H1 (cell line): ENCODE data around the gene RAB40C. TPM values are rescaled to one million over a fixed set of nuclear protein-coding genes. Genes with fewer than 3 reads are reported as not detected.

ENCODE experiments used
- CTCF ChIA-PET: fragments of 300-600 bp; sonication (Branson Sonifier 250); formaldehyde crosslinking; loops from one replicate; lab custom pipeline; 2021; ENCODE audit not compliant: partially characterized antibody; lab: Charles Lee
- POLR2A ChIA-PET: fragments of 300-600 bp; sonication (Branson Sonifier 250); formaldehyde crosslinking; loops from one replicate; lab custom pipeline; 2021; ENCODE audit warnings: inconsistent platforms; ENCODE audit not compliant: partially characterized antibody; lab: Charles Lee
- DNase-seq, 2 experiments: peaks; one replicate each; pipeline versions ENCODE4 v3.0.0 to v3.0.0-alpha.2; 2010 to 2022; ENCODE audit warnings: low spot score in 2 of 2, low read depth in 1 of 2, mixed read lengths in 1 of 2
- FAIRE-seq: peaks from 2 replicates; lab custom pipeline; 2011; peaks lifted over from hg19 to GRCh38; lab: Jason Lieb, UNC
- H2AFZ ChIP-seq: 2 replicates; pipeline ENCODE4 v1.8.1; 2012; ENCODE audit warnings: low read length, inconsistent platforms
- H2AK5ac ChIP-seq: 2 replicates; pipeline ENCODE4 v1.6.1; 2013; ENCODE audit warnings: low read depth, low read length
- H2BK120ac ChIP-seq: replicated peaks from 2 replicates; pipeline ENCODE3; 2013; ENCODE audit warnings: low read depth, low read length, inconsistent platforms
- H2BK12ac ChIP-seq: 2 replicates; pipeline ENCODE4 v1.6.1; 2013; ENCODE audit warnings: low read depth, low read length
- H2BK15ac ChIP-seq: 2 replicates; pipeline ENCODE4 v1.6.1; 2013; ENCODE audit warnings: low read length
- H2BK20ac ChIP-seq: 2 replicates; pipeline ENCODE4 v1.6.1; 2013; ENCODE audit warnings: low read length
- H2BK5ac ChIP-seq: 2 replicates; pipeline ENCODE4 v1.6.1; 2013; ENCODE audit warnings: low read depth, low read length
- H3K14ac ChIP-seq: 2 replicates; pipeline ENCODE4 v1.6.1; 2013; ENCODE audit warnings: inconsistent platforms; ENCODE audit not compliant: insufficient read length
- H3K18ac ChIP-seq: 2 replicates; pipeline ENCODE4 v1.6.1; 2013; ENCODE audit warnings: low read length; ENCODE audit errors: extremely low read depth
- H3K23ac ChIP-seq: 2 replicates; pipeline ENCODE4 v1.6.1; 2013; ENCODE audit warnings: inconsistent platforms; ENCODE audit not compliant: insufficient read length
- H3K23me2 ChIP-seq: 2 replicates; pipeline ENCODE4 v1.6.1; 2013; ENCODE audit warnings: low read depth, low read length
- H3K27ac ChIP-seq: 2 replicates; pipeline ENCODE4 v1.6.1; 2011; ENCODE audit warnings: low read depth, low read length, inconsistent platforms
- H3K27me3 ChIP-seq, 4 experiments: replicated peaks in 1 of 4; 1 replicate in 1 of 4; 2 replicates in 3 of 4; pipeline versions ENCODE4 v1.6.1 to v1.8.1; 2011 to 2013; ENCODE audit warnings: low read length in 3 of 4, mild to moderate bottlenecking in 3 of 4, inconsistent platforms in 2 of 4, mixed read lengths in 2 of 4, moderate library complexity in 1 of 4; ENCODE audit not compliant: control insufficient read depth in 3 of 4, insufficient read depth in 3 of 4; ENCODE audit errors: extremely low read depth in 1 of 4
- H3K36me3 ChIP-seq, 4 experiments: 2 replicates each; pipeline versions ENCODE4 v1.6.1 to v1.8.1; 2011 to 2013; ENCODE audit warnings: mild to moderate bottlenecking in 4 of 4, low read length in 3 of 4, moderate library complexity in 2 of 4, control low read depth in 1 of 4, inconsistent platforms in 1 of 4; ENCODE audit not compliant: insufficient read depth in 4 of 4, control insufficient read depth in 2 of 4
- H3K4ac ChIP-seq: replicated peaks from 2 replicates; pipeline ENCODE3; 2013; ENCODE audit warnings: low read length, low read depth, mixed read lengths, inconsistent platforms; ENCODE audit not compliant: insufficient read length
- H3K4me1 ChIP-seq, 4 experiments: replicated peaks in 1 of 4; 1 replicate in 1 of 4; 2 replicates in 3 of 4; pipeline versions ENCODE4 v1.6.1 to v1.8.1; 2011 to 2013; ENCODE audit warnings: low read length in 3 of 4, inconsistent platforms in 2 of 4, mixed read lengths in 1 of 4; ENCODE audit not compliant: insufficient read depth in 4 of 4, control insufficient read depth in 3 of 4
- H3K4me2 ChIP-seq, 2 experiments: 2 replicates each; pipeline versions ENCODE4 v1.6.1 to v1.8.1; 2011 to 2013; ENCODE audit warnings: low read depth in 2 of 2, low read length in 2 of 2, control low read depth in 1 of 2, inconsistent platforms in 1 of 2, mild to moderate bottlenecking in 1 of 2; ENCODE audit not compliant: insufficient read depth in 1 of 2
- H3K4me3 ChIP-seq, 4 experiments: fragments of 200-600, 300-600 bp in 1 of 4; sonication (generic), shearing (Covaris generic), sonication (Bioruptor Twin) in 1 of 4; 2 replicates each; pipeline versions ENCODE4 v1.5.1 to v1.8.1; 2011 to 2016; ENCODE audit warnings: low read length in 4 of 4, low read depth in 3 of 4, control low read depth in 2 of 4, inconsistent platforms in 2 of 4, mild to moderate bottlenecking in 2 of 4, mixed read lengths in 1 of 4, moderate library complexity in 1 of 4; ENCODE audit not compliant: insufficient read depth in 2 of 4; ENCODE audit errors: extremely low read depth in 1 of 4
- H3K56ac ChIP-seq: replicated peaks from 2 replicates; pipeline ENCODE3; 2013; ENCODE audit warnings: low read depth, mild to moderate bottlenecking, mixed read lengths, low read length, inconsistent platforms; ENCODE audit not compliant: insufficient read length
- H3K79me1 ChIP-seq: 2 replicates; pipeline ENCODE4 v1.6.1; 2013; ENCODE audit warnings: low read depth, low read length, control low read depth
- H3K79me2 ChIP-seq, 2 experiments: 2 replicates each; pipeline versions ENCODE4 v1.6.1 to v1.8.1; 2012 to 2013; ENCODE audit warnings: low read length in 2 of 2, mild to moderate bottlenecking in 2 of 2, inconsistent platforms in 1 of 2; ENCODE audit not compliant: insufficient read depth in 2 of 2, control insufficient read depth in 1 of 2
- H3K9ac ChIP-seq, 4 experiments: replicated peaks in 1 of 4; 1 replicate in 1 of 4; 2 replicates in 3 of 4; pipeline versions ENCODE4 v1.6.1 to v1.8.1; 2011 to 2013; ENCODE audit warnings: low read depth in 3 of 4, low read length in 3 of 4, control low read depth in 2 of 4, mild to moderate bottlenecking in 2 of 4, moderate library complexity in 2 of 4, inconsistent platforms in 1 of 4; ENCODE audit errors: extremely low read depth in 1 of 4
- H3K9me3 ChIP-seq, 2 experiments: 2 replicates each; pipeline versions ENCODE4 v1.6.1 to v1.8.1; 2012 to 2013; ENCODE audit warnings: mild to moderate bottlenecking in 2 of 2, moderate library complexity in 2 of 2, control low read depth in 1 of 2, inconsistent platforms in 1 of 2, low read depth in 1 of 2, low read length in 1 of 2, mixed read lengths in 1 of 2; ENCODE audit not compliant: insufficient read depth in 2 of 2
- H4K20me1 ChIP-seq, 2 experiments: replicated peaks in 1 of 2; 2 replicates each; pipeline versions ENCODE3 to v1.8.1; 2011 to 2013; ENCODE audit warnings: inconsistent platforms in 2 of 2, low read length in 2 of 2, mild to moderate bottlenecking in 1 of 2; ENCODE audit not compliant: insufficient read depth in 2 of 2, control insufficient read depth in 1 of 2
- H4K5ac ChIP-seq: 2 replicates; pipeline ENCODE4 v1.6.1; 2013; ENCODE audit warnings: low read length, low read depth, mixed read lengths, inconsistent platforms; ENCODE audit not compliant: insufficient read length
- H4K8ac ChIP-seq: 2 replicates; pipeline ENCODE4 v1.8.0; 2013; ENCODE audit warnings: mild to moderate bottlenecking, moderate library complexity, low read length, inconsistent platforms; ENCODE audit not compliant: insufficient read depth; ENCODE audit errors: extremely low read depth
- H4K91ac ChIP-seq: replicated peaks from 2 replicates; pipeline ENCODE3; 2013; ENCODE audit warnings: low read length, mixed read lengths, inconsistent platforms; ENCODE audit not compliant: insufficient read length
- GABPA ChIP-seq: IDR thresholded peaks from 2 replicates; pipeline ENCODE4 v1.6.1; 2011; ENCODE audit warnings: mild to moderate bottlenecking, low read length, moderate library complexity, borderline replicate concordance; ENCODE audit not compliant: insufficient read depth
- RAD21 ChIP-seq, 2 experiments: IDR thresholded peaks in 1 of 2; conservative IDR thresholded peaks in 1 of 2; 2 replicates each; pipeline ENCODE4 v1.6.1; 2011; ENCODE audit warnings: low read depth in 2 of 2, low read length in 2 of 2, improper control_type of control experiment in 1 of 2, inconsistent platforms in 1 of 2, mild to moderate bottlenecking in 1 of 2, moderate library complexity in 1 of 2
- SIN3A ChIP-seq, 2 experiments: IDR thresholded peaks in 1 of 2; conservative IDR thresholded peaks in 1 of 2; 2 replicates each; pipeline ENCODE4 v1.6.1; 2011 to 2012; ENCODE audit warnings: low read length in 2 of 2, improper control_type of control experiment in 1 of 2, low read depth in 1 of 2, mild to moderate bottlenecking in 1 of 2
- TCF12 ChIP-seq: IDR thresholded peaks from 2 replicates; pipeline ENCODE4 v1.6.1; 2011; ENCODE audit warnings: low read depth, mild to moderate bottlenecking, low read length
- WGBS, 2 experiments: shearing (Covaris generic) in 1 of 2; methylation state at CpG; one replicate each; pipeline versions ENCODE4 v1.1.6 to v1.1.7; 2013 to 2015; ENCODE audit warnings: low lambda C conversion rate in 2 of 2, mixed read lengths in 2 of 2, inconsistent platforms in 1 of 2, low coverage in 1 of 2, missing lambda C conversion rate in 1 of 2; ENCODE audit not compliant: insufficient replicate concordance in 2 of 2, insufficient coverage in 1 of 2, insufficient read length in 1 of 2; ENCODE audit errors: extremely low coverage in 1 of 2, missing lambda C conversion rate in 1 of 2; 5-methylcytosine and 5-hydroxymethylcytosine counted together
- polyA plus RNA-seq, 7 experiments: library from polyadenylated mRNA; depleted of rRNA in 3 of 7; stranded (reverse) in 5 of 7; unstranded in 2 of 7; fragments of >200 nt in 5 of 7; fragments of 200-250 nt in 2 of 7; gene quantifications; 1 replicate in 5 of 7; 2 replicates in 1 of 7; 4 replicates in 1 of 7; pipeline versions ENCODE4 v1.2.1 to v1.2.3, GENCODE V29; 2011 to 2013; ENCODE audit warnings: missing spikeins in 2 of 7, mixed read lengths in 2 of 7
- total RNA-seq: library from RNA; stranded (reverse); fragmentation: NEBNext Ultra II Directional; extraction: Animal tissue kit (Norgen Biotek cat#: 25700); gene quantifications from 2 replicates; pipeline ENCODE4 v1.2.1, GENCODE V29; 2021
- TF ChIP-seq, protein P1 (sequence below): IDR thresholded peaks from 2 replicates; pipeline ENCODE4 v1.6.1; 2012; ENCODE audit warnings: inconsistent platforms
- TF ChIP-seq, protein P2 (sequence below): IDR thresholded peaks from 2 replicates; pipeline ENCODE4 v1.6.1; 2012; ENCODE audit warnings: inconsistent platforms

Gene RAB40C
- total and polyA plus RNA-seq, 2 of the 8 experiments (the other 6 are each of a cell fraction or from before 2014, with no cell fraction given) = 13.9 to 15.6 TPM

DNA sequence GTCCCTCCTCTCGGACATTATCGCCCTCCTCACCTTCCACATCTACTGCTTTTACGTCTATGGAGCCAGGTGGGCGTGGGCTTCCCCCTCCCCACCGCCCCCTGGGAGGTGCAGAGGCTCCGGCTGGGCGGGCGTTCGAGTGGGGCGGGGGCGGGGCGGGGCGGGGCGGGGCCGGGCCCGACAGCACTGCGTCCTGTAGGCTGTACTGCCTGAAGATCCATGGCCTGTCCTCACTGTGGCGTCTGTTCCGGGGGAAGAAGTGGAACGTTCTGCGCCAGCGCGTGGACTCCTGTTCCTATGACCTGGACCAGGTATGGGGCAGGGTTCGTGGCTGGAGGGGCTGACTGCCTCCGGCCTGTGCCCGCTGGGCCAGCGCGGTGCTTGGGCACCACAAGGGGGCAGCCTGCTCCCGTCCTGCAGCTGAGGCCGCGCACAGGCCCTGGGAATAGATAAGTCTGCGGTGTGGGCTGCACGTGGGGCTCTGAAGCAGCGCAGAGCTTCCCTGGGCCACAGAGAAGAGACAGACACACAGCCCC is 10.9 kb upstream of the RAB40C start:
- H3K27ac ChIP-seq = no peak overlapping the region
- H3K27me3 ChIP-seq = peaks cover 0 to 2% (median 0%) of the 10 kb centered on the region in 4 experiments; a peak in 2 of 7 replicates
- WGBS, 2 experiments = 15% methylated on average over 10 of the region's 34 CpGs; no CpG with 5 or more reads in 1 of the 2 experiments
- peak; percentile 64 to 94 for DNase-seq
- peaks cover 0 to 13% (median 0%) of the 10 kb centered on the region in 4 experiments; a peak in 3 of 8 replicates for H3K36me3 ChIP-seq
- no peak overlapping the region for H3K14ac ChIP-seq
- H2BK20ac ChIP-seq = no peak overlapping the region
- no peak overlapping the region for H3K23ac ChIP-seq
- no peak overlapping the region for H3K9ac ChIP-seq
- peaks cover 0 to 16% (median 12%) of the 10 kb centered on the region in 4 experiments; a peak in 6 of 7 replicates for H3K4me1 ChIP-seq
- peak overlapping the region; percentile 33 for H3K18ac ChIP-seq
- no peak overlapping the region; the same call in 1 of the 2 replicates for H4K8ac ChIP-seq
- H3K4me2 ChIP-seq = peak overlapping the region; percentile 9 to 93
- H4K91ac ChIP-seq = peak overlapping the region; percentile 81
- H3K4me3 ChIP-seq = peak overlapping the region in 3 of 4 experiments; percentile 18 to 47 (median 29); a peak in 5 of 8 replicates
- POLR2A ChIA-PET = interaction anchor here (1.0 to 7.9 kb wide), 11 partner anchors 10 to 197 kb away, joined by 3 to 58 read pairs (median 4); partner anchors contain the start of genes CAPN15, METTL26, NHLRC4 and PGAP6
- H3K79me2 ChIP-seq = no peaks in the 10 kb centered on the region
- H3K23me2 ChIP-seq = peaks cover 2% of the 10 kb centered on the region; the same call in 1 of the 2 replicates
- no peaks in the 10 kb centered on the region for H3K79me1 ChIP-seq
- CTCF ChIA-PET = interaction anchor here (0.9 to 4.8 kb wide), 15 partner anchors 12 to 195 kb away, joined by 3 to 26 read pairs (median 5); partner anchors contain the start of gene NHLRC4
- H4K5ac ChIP-seq = no peak overlapping the region
- no peaks in the 10 kb centered on the region for H3K9me3 ChIP-seq
- no peak overlapping the region for H2BK120ac ChIP-seq
- H3K56ac ChIP-seq = no peak overlapping the region
- no peak overlapping the region for H2AK5ac ChIP-seq
- FAIRE-seq = no peak
- no peak overlapping the region for H3K4ac ChIP-seq
- no peak overlapping the region; the same call in 1 of the 2 replicates for H2BK15ac ChIP-seq
- H2BK5ac ChIP-seq = no peak overlapping the region
- peak overlapping the region; percentile 69; the same call in 1 of the 2 replicates for H2BK12ac ChIP-seq
- H2AFZ ChIP-seq = no peak overlapping the region
- peaks cover 0 to 13% of the 10 kb centered on the region in 2 experiments for H4K20me1 ChIP-seq
- TF ChIP-seq RAD21 (IDR thresholded peaks at IDR 0.05 in 1 of 2, conservative IDR thresholded peaks at IDR 0.05 in 1 of 2; ENCODE audit: low read depth in 2 of 2, low read length in 2 of 2) (peak; percentile 83 to 86), GABPA (peak; percentile 92), TCF12 (no peak), SIN3A (conservative IDR thresholded peaks at IDR 0.05 in 1 of 2, IDR thresholded peaks at IDR 0.05 in 1 of 2; ENCODE audit: low read depth in 1 of 2, low read length in 2 of 2) (0 out of 4 replicates have a peak, but pooled peaks of 1 of the 2 experiments have one; percentile 24)
- TF ChIP-seq, protein P1, sequence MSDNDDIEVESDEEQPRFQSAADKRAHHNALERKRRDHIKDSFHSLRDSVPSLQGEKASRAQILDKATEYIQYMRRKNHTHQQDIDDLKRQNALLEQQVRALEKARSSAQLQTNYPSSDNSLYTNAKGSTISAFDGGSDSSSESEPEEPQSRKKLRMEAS = peak; percentile 83
- TF ChIP-seq, protein P2, sequence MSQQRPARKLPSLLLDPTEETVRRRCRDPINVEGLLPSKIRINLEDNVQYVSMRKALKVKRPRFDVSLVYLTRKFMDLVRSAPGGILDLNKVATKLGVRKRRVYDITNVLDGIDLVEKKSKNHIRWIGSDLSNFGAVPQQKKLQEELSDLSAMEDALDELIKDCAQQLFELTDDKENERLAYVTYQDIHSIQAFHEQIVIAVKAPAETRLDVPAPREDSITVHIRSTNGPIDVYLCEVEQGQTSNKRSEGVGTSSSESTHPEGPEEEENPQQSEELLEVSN = peak; percentile 24; the same call in 1 of the 2 replicates
